Measurements from ENCODE around the gene FXR1.
"Not testable (repeated sequence)": the region's sequence is repeated elsewhere in the genome, so short reads cannot be mapped to it uniquely, and the experiment has no call there.

Gene FXR1

GRCh38 chr3:180983136-180983535 is 70.7 kb downstream of the FXR1 start:
- DNase-seq, result no peak
- no peaks in the 10 kb centered on the region for H3K27me3 ChIP-seq (ENCODE audit: insufficient read depth, low read depth, severe bottlenecking)
- peaks cover 13% of the 10 kb centered on the region for H3K36me3 ChIP-seq
- no peak overlapping the region for H3K27ac ChIP-seq
- H3K9me3 ChIP-seq (ENCODE audit: severe bottlenecking), result no peaks in the 10 kb centered on the region
- no peak for TF ChIP-seq CTCF (IDR thresholded peaks at IDR 0.05; ENCODE audit: low read depth, low read length)
- no peak overlapping the region for H3K4me3 ChIP-seq (ENCODE audit: low read depth, low read length)

GRCh38 chr3:180986366-180986765 is 73.9 kb downstream of the FXR1 start:
- peaks cover 10% of the 10 kb centered on the region for H3K36me3 ChIP-seq
- not testable (repeated sequence) for DNase-seq; H3K9me3 ChIP-seq (ENCODE audit: severe bottlenecking); H3K27ac ChIP-seq; H3K27me3 ChIP-seq (ENCODE audit: insufficient read depth, low read depth, severe bottlenecking); H3K4me3 ChIP-seq (ENCODE audit: low read depth, low read length)

- Histone ChIP-seq H3K9me3 (ENCODE audit: severe bottlenecking) (no peaks in the 10 kb centered on the region), H3K4me3 (ENCODE audit: low read depth, low read length) (no peak overlapping the region), H3K27me3 (ENCODE audit: insufficient read depth, low read depth, severe bottlenecking) (peaks cover 8% of the 10 kb centered on the region), H3K36me3 (peaks cover 10% of the 10 kb centered on the region), H3K27ac (no peak overlapping the region)
- DNase-seq, result no peak
- no peak for TF ChIP-seq CTCF (IDR thresholded peaks at IDR 0.05; ENCODE audit: low read depth, low read length)
These were observed 74.9 kb downstream of the FXR1 start for GRCh38 chr3:180987344-180987743.

- peak within 1 kb of the TSS; percentile 85 for H3K4me3 ChIP-seq (ENCODE audit: low read depth, low read length)
- H3K9me3 ChIP-seq (ENCODE audit: severe bottlenecking), result no peaks in the 10 kb centered on the region
- H3K27ac ChIP-seq, result peak within 1 kb of the TSS; percentile 64
- H3K27me3 ChIP-seq (ENCODE audit: insufficient read depth, low read depth, severe bottlenecking), result peaks cover 27% of the 10 kb centered on the region
- H3K36me3 ChIP-seq, result peaks cover 10% of the 10 kb centered on the region
- peak; percentile 96 for DNase-seq
- no peak for TF ChIP-seq CTCF (IDR thresholded peaks at IDR 0.05; ENCODE audit: low read depth, low read length)
These were observed 77.1 kb downstream of the FXR1 start, which contains the start of gene DNAJC19 for GRCh38 chr3:180989291-180990163. Gene DNAJC19, minus strand, starts transcription at chr3:180989736. Its CDS starts 134 bp downstream, at chr3:180989602.

GRCh38 chr3:180990505-180990904 is 78.0 kb downstream of the FXR1 start:
- H3K9me3 ChIP-seq (ENCODE audit: severe bottlenecking), result no peaks in the 10 kb centered on the region
- TF ChIP-seq CTCF (IDR thresholded peaks at IDR 0.05; ENCODE audit: low read depth, low read length), result no peak
- no peak for DNase-seq
- H3K27ac ChIP-seq, result no peak overlapping the region
- peaks cover 33% of the 10 kb centered on the region for H3K27me3 ChIP-seq (ENCODE audit: insufficient read depth, low read depth, severe bottlenecking)
- peaks cover 9% of the 10 kb centered on the region for H3K36me3 ChIP-seq
- peak overlapping the region; percentile 85; the same call in 1 of the 2 replicates for H3K4me3 ChIP-seq (ENCODE audit: low read depth, low read length)

GRCh38 chr3:180996415-180996932 is 84.0 kb downstream of the FXR1 start:
- no peak overlapping the region for H3K27ac ChIP-seq
- peaks cover 46% of the 10 kb centered on the region for H3K27me3 ChIP-seq (ENCODE audit: insufficient read depth, low read depth, severe bottlenecking)
- H3K4me3 ChIP-seq (ENCODE audit: low read depth, low read length), result no peak overlapping the region
- peaks cover 10% of the 10 kb centered on the region for H3K9me3 ChIP-seq (ENCODE audit: severe bottlenecking)
- no peaks in the 10 kb centered on the region for H3K36me3 ChIP-seq
- DNase-seq, result no peak
- TF ChIP-seq CTCF (IDR thresholded peaks at IDR 0.05; ENCODE audit: low read depth, low read length), result no peak

- H3K36me3 ChIP-seq; H3K27me3 ChIP-seq (ENCODE audit: insufficient read depth, low read depth, severe bottlenecking); H3K4me3 ChIP-seq (ENCODE audit: low read depth, low read length); H3K27ac ChIP-seq; DNase-seq: not testable (repeated sequence)
- peaks cover 16% of the 10 kb centered on the region for H3K9me3 ChIP-seq (ENCODE audit: severe bottlenecking)
These were observed 89.9 kb downstream of the FXR1 start for GRCh38 chr3:181002331-181002730.

GRCh38 chr3:181003469-181003868 is 91.0 kb downstream of the FXR1 start:
- peaks cover 12% of the 10 kb centered on the region for H3K9me3 ChIP-seq (ENCODE audit: severe bottlenecking)
- DNase-seq; H3K4me3 ChIP-seq (ENCODE audit: low read depth, low read length); H3K27ac ChIP-seq; H3K27me3 ChIP-seq (ENCODE audit: insufficient read depth, low read depth, severe bottlenecking); H3K36me3 ChIP-seq: not testable (repeated sequence)

All from WERI-Rb-1 (cell line).